ENCODE results near the gene NFIX.

NFIX gene

DNA sequence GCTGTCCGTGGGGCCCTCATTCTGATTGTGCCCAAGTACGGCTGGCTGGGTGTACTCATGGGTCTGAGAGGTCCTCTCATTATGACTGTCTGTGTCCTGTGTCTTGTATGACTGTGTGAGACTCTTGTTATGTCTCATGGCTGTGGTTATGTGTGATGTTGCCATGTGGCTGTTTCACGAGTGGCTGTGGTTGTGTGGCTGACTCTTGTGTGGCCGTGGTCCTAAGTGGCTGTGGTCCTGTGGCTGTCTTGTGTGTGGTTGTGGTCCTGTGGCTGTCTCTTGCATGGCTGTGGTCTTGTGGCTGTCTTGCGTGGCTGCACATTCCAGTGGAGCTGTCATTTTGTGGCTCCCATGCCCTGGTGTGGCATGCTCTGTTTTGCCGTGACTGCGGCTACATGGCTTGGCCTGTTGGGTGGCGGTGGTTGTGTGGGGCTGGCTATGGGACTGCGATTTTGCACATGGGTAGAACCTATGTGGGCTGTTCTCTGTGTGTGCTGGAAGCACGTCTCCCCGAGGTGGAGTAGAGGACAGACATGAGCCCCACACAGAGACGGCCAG is 104.8 kb downstream of the NFIX start:
- Histone ChIP-seq H2AFZ (ENCODE audit: low read depth) (no peak overlapping the region), H3K36me3 (ENCODE audit: insufficient read depth) (no peaks in the 10 kb centered on the region), H3K79me2 (ENCODE audit: insufficient read depth, low read depth) (no peaks in the 10 kb centered on the region), H3K4me1 (ENCODE audit: low read depth, poor library complexity, severe bottlenecking) (peaks cover 17% of the 10 kb centered on the region), H3K27me3 (ENCODE audit: insufficient read depth, low read depth) (peaks cover 42% of the 10 kb centered on the region), H3K4me2 (no peak overlapping the region), H3K27ac (no peak overlapping the region), H3K9ac (no peak overlapping the region), H3K4me3 (IDR thresholded peaks at IDR 0.05; ENCODE audit: insufficient read depth, low read depth, low read length) (no peak overlapping the region), H4K20me1 (ENCODE audit: insufficient read depth) (no peaks in the 10 kb centered on the region)
- TF ChIP-seq, protein P1, sequence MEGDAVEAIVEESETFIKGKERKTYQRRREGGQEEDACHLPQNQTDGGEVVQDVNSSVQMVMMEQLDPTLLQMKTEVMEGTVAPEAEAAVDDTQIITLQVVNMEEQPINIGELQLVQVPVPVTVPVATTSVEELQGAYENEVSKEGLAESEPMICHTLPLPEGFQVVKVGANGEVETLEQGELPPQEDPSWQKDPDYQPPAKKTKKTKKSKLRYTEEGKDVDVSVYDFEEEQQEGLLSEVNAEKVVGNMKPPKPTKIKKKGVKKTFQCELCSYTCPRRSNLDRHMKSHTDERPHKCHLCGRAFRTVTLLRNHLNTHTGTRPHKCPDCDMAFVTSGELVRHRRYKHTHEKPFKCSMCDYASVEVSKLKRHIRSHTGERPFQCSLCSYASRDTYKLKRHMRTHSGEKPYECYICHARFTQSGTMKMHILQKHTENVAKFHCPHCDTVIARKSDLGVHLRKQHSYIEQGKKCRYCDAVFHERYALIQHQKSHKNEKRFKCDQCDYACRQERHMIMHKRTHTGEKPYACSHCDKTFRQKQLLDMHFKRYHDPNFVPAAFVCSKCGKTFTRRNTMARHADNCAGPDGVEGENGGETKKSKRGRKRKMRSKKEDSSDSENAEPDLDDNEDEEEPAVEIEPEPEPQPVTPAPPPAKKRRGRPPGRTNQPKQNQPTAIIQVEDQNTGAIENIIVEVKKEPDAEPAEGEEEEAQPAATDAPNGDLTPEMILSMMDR (conservative IDR thresholded peaks at IDR 0.05; ENCODE audit: low read depth, low read length): no peak

DNA sequence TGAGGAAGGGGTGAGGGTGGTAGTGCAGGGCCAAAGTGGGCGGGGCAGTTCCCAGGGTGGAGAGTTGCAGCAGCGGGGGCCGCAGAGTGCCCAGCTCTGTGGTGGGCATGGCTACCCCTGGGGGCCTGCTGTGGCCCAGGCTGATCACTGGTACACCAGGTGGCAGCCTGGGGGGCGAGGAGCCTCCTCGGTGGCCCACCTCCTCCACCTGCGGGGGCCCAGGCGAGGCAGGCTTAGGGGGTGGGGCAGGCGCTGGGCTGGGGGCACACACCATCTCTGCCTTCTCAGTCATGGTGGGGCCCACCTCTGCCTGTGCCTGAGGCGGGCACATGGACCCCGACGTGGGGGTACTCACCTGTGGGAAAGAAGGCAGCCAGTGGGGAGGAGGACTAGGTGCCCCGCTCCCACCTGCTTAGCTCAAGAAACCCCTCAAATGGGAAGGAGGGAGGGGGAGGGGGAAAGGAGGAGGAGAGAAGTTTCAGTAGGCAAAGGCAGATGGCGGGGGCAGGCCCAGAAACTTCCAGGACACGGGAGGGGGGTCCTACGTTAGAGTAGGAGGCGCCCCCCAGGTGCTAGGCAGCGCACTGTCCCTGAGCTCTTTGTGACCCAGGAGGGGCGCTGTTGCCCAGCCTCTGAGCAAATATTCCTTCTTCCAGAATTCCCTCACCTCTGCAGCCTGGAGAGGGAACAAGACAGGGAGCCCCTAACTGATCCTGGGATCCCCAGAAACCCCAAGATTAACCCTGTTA is 105.7 kb downstream of the NFIX start:
- Histone ChIP-seq H2AFZ (ENCODE audit: low read depth) (no peak overlapping the region), H3K79me2 (ENCODE audit: insufficient read depth, low read depth) (no peaks in the 10 kb centered on the region), H4K20me1 (ENCODE audit: insufficient read depth) (no peaks in the 10 kb centered on the region), H3K27me3 (ENCODE audit: insufficient read depth, low read depth) (peaks cover 33% of the 10 kb centered on the region), H3K4me3 (IDR thresholded peaks at IDR 0.05; ENCODE audit: insufficient read depth, low read depth, low read length) (no peak overlapping the region), H3K4me2 (no peak overlapping the region), H3K36me3 (ENCODE audit: insufficient read depth) (no peaks in the 10 kb centered on the region), H3K9ac (no peak overlapping the region), H3K27ac (no peak overlapping the region), H3K4me1 (ENCODE audit: low read depth, poor library complexity, severe bottlenecking) (peaks cover 8% of the 10 kb centered on the region)
- TF ChIP-seq, protein P1 (conservative IDR thresholded peaks at IDR 0.05; ENCODE audit: low read depth, low read length): no peak

DNA sequence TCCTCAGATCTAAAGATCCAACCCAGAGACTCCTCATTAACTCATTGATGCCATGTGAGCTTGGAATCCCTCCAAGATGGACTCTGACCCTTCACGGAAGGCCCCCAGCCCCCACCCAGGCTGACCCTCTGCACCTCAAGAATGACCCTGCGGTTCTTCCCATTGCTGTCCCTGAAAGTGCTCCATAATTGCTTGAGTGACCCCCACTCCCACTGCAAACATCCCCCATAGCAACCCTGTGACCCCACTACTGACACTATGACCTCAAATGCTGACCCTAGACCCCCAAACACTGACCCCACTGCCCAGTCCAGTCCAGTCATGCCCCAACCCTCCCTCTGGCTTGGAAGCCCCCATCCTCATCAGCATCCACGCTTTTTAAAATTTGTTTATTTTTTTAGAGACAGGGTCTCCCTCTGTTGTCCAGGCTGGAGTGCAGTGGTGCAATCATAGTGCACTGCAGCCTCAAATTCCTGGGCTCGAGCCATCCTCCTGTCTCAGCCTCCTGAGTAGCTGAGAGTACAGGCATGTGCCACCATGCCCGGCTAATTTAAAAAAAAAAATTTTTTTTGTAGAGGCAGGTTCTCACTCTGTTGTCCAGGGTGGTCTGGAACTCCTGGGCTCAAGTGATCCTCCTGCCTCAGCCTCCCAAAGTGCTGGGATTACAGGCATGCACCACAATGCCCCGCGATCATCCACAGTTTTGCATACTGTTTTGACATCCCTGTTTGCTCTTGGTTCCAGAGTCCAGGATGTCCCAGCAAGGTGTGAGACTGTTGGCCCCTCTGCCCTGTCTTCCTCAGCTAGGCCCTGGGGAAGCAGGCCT is 106.5 kb downstream of the NFIX start:
- Histone ChIP-seq H3K27ac (no peak overlapping the region), H3K27me3 (ENCODE audit: insufficient read depth, low read depth) (peaks cover 25% of the 10 kb centered on the region), H4K20me1 (ENCODE audit: insufficient read depth) (no peaks in the 10 kb centered on the region), H3K4me3 (IDR thresholded peaks at IDR 0.05; ENCODE audit: insufficient read depth, low read depth, low read length) (no peak overlapping the region), H2AFZ (ENCODE audit: low read depth) (no peak overlapping the region), H3K36me3 (ENCODE audit: insufficient read depth) (no peaks in the 10 kb centered on the region), H3K4me2 (no peak overlapping the region), H3K79me2 (ENCODE audit: insufficient read depth, low read depth) (no peaks in the 10 kb centered on the region), H3K4me1 (ENCODE audit: low read depth, poor library complexity, severe bottlenecking) (peaks cover 6% of the 10 kb centered on the region), H3K9ac (no peak overlapping the region)
- TF ChIP-seq, protein P1 (conservative IDR thresholded peaks at IDR 0.05; ENCODE audit: low read depth, low read length): no peak

DNA sequence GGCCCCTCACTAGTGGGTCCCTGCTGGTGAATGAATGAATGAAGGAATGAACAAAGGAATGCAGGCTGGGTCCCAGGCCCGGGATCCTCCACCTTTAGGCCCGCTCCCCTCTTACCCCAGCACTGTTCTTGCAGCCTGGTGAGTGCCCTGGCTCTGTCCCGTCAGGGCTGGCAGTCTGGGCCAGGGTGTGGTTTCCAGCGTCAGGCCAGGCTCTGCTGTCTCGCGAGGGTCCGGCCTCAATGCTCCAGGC is 107.1 kb downstream of the NFIX start:
- TF ChIP-seq, protein P1 (conservative IDR thresholded peaks at IDR 0.05; ENCODE audit: low read depth, low read length): no peak
- Histone ChIP-seq H2AFZ (ENCODE audit: low read depth) (no peak overlapping the region), H3K27me3 (ENCODE audit: insufficient read depth, low read depth) (peaks cover 19% of the 10 kb centered on the region), H3K9ac (no peak overlapping the region), H3K79me2 (ENCODE audit: insufficient read depth, low read depth) (no peaks in the 10 kb centered on the region), H3K36me3 (ENCODE audit: insufficient read depth) (no peaks in the 10 kb centered on the region), H3K27ac (no peak overlapping the region), H4K20me1 (ENCODE audit: insufficient read depth) (no peaks in the 10 kb centered on the region), H3K4me3 (IDR thresholded peaks at IDR 0.05; ENCODE audit: insufficient read depth, low read depth, low read length) (no peak overlapping the region), H3K4me1 (ENCODE audit: low read depth, poor library complexity, severe bottlenecking) (peaks cover under 1% of the 10 kb centered on the region), H3K4me2 (no peak overlapping the region)
